LHCN-M2 (cell line): Measurements from ENCODE around the gene CALCA. TPM values are rescaled to one million over a fixed set of nuclear protein-coding genes. Genes with fewer than 3 reads are reported as not detected.
A peak's percentile ranks its signal among the peaks of the same experiment; 100 is the strongest.

Experiments
- DNase-seq: peaks from one replicate; pipeline ENCODE4 v3.0.0-alpha.2; 2012; ENCODE audit warnings: low read depth
- total RNA-seq: library from RNA; depleted of rRNA; stranded (reverse); fragments of >200 nt; gene quantifications from 2 replicates; pipeline ENCODE4 v1.2.3, GENCODE V29; 2014; rRNA removed

CALCA gene
- total RNA-seq, 1 experiment from 2014 or later, result not detected

- DNase-seq, result no peak
Observed at GRCh38 chr11:14949437-14950147, 22.6 kb downstream of the CALCA start.

GRCh38 chr11:14942745-14943144 lies 29.4 kb downstream of the CALCA start:
- DNase-seq, result no peak

- DNase-seq, result no peak
Observed at GRCh38 chr11:14938936-14939335, 33.2 kb downstream of the CALCA start.

GRCh38 chr11:14934641-14935351 lies 37.4 kb downstream of the CALCA start:
- no peak for DNase-seq

GRCh38 chr11:14932447-14932846 lies 39.7 kb downstream of the CALCA start:
- no peak for DNase-seq

GRCh38 chr11:14930369-14930768 lies 41.8 kb downstream of the CALCA start:
- DNase-seq, result no peak

GRCh38 chr11:14927146-14927545 lies 45.0 kb downstream of the CALCA start:
- DNase-seq, result peak; percentile 59

- no peak for DNase-seq
Observed at GRCh38 chr11:14924318-14924717, 47.8 kb downstream of the CALCA start.

Other genes with a start within 250 kb of the CALCA start
- gene CYP2R1, start 80.1 kb downstream of the CALCA start, total RNA-seq, result 6.9 and 7.9 TPM in 2 replicates
- gene CALCB, start 101.2 kb upstream of the CALCA start, total RNA-seq, result not detected in 2 replicates
- 6.3 and 10.6 TPM in 2 replicates for gene INSC, start 142.6 kb upstream of the CALCA start, total RNA-seq